Measurements from ENCODE around the gene SLC22A14.

The SLC22A14 gene, protein sequence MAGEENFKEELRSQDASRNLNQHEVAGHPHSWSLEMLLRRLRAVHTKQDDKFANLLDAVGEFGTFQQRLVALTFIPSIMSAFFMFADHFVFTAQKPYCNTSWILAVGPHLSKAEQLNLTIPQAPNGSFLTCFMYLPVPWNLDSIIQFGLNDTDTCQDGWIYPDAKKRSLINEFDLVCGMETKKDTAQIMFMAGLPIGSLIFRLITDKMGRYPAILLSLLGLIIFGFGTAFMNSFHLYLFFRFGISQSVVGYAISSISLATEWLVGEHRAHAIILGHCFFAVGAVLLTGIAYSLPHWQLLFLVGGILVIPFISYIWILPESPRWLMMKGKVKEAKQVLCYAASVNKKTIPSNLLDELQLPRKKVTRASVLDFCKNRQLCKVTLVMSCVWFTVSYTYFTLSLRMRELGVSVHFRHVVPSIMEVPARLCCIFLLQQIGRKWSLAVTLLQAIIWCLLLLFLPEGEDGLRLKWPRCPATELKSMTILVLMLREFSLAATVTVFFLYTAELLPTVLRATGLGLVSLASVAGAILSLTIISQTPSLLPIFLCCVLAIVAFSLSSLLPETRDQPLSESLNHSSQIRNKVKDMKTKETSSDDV

DNA sequence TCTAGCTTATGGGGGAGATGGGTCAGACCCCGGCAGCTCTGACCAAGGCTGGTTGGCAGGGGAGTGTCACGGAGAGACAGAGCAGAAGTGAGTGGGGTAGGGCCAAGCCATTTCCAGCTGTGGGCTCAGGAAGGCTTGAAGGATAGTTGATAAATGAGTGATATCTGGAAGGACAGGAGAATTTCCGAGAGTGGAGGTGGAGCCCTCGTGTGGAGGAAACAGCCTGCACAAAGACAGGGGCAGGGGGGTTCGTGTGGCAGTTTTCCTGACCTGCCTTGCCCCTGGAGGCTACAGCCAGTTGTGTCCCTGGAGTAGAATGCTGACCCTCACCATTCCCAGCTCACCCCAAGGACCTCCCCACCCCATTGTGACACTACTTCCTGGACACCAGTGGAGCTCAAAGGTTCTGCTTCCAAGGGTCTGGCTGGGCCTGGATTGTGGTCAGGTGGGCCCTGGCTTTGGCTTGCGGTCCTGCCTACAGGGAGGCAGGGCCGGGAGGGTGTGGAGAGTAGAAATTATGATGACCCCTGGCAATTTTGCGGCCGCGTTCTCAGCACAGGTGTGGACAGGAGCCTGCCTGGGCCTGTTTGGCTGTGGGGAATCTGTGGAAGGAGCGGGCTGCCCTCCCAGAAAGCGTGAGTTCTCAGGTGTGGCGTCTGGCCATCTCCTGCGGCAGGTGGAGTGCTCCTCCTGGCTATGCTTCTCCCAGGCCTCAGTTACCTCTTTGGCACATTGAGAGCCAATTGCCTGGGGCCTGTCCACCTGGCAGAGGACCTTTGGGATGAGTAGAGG is at the start of gene SLC22A14:
SLC22A14 (plus strand) TSS at position 400 of the 792 bp plus-strand sequence. CDS start 23,733 bp downstream, outside the sequence.
- no peak for TF ChIP-seq GATA2 (IDR thresholded peaks at IDR 0.05; ENCODE audit: low read depth, low read length)
- no peak for TF ChIP-seq GATA3 (IDR thresholded peaks at IDR 0.05; ENCODE audit: low read depth, low read length)

DNA sequence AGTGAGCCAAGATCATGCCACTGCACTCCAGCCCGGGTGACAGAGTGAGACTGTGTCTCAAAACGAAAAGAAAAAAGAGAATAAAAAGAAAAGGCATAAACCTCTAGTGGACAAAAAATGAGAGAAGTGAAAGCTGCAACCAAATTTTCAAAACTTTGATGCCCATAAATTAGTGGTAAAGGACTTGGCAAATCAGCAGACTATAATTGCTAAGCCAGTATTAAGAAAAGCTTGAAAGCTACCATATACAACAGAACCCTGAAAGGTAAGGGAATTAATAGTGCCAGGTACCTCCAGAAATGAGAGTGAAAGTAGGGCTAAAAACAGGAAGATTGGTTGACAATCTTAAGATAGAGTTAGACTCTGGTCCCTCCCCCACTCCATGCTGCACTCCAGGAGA is 49.4 kb upstream of the SLC22A14 start:
- TF ChIP-seq GATA3 (IDR thresholded peaks at IDR 0.05; ENCODE audit: low read depth, low read length), result no peak
- no peak for TF ChIP-seq GATA2 (IDR thresholded peaks at IDR 0.05; ENCODE audit: low read depth, low read length)

DNA sequence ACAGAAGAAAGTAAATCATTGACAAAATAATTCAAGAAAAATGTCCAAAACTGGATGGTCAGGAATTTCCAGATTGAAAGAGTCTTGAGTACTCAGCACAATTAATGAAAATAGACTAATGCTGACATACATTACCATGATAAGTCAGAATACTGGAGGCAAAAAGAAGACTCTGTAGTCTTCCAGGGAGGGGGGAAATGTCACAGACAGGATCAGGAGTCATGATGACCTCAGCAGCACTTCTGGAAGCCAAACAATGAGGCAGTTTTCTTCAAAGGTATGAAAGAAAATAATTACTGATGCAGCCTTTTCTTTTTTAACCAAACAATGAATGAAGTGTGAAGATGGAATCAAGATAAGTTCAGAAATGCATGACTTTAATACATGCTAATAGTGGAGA is 46.6 kb upstream of the SLC22A14 start:
- TF ChIP-seq GATA2 (IDR thresholded peaks at IDR 0.05; ENCODE audit: low read depth, low read length), result no peak
- no peak for TF ChIP-seq GATA3 (IDR thresholded peaks at IDR 0.05; ENCODE audit: low read depth, low read length)

DNA sequence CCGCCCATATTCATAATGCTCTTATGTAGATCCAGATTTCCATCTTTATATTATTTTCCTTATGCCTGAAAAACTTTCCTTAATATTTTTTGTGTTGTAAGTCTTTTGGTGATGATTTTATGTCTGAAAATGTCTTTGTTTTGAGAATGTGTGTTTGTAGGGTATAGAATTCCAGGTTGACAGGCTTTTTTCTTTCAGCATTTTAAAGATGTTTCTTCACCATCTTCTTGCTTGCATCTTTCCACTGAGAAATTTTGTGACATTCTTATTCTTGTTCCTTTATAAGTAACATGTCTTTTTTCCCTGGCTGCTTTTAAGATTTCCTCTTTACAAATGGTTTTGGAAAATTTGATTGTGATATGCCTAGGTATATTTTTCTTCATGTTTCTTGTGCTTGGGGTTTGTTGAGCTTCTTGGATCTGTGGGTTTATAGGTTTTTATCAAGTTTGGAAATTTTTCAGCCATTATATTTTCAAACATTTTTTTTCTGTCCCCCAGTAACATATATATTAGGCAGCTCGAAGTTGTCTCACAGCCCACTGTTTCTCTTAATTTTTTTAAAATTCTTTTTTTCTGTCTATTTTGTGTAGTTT is 43.6 kb upstream of the SLC22A14 start:
- TF ChIP-seq GATA2 (IDR thresholded peaks at IDR 0.05; ENCODE audit: low read depth, low read length) (no peak), GATA3 (IDR thresholded peaks at IDR 0.05; ENCODE audit: low read depth, low read length) (no peak)

DNA sequence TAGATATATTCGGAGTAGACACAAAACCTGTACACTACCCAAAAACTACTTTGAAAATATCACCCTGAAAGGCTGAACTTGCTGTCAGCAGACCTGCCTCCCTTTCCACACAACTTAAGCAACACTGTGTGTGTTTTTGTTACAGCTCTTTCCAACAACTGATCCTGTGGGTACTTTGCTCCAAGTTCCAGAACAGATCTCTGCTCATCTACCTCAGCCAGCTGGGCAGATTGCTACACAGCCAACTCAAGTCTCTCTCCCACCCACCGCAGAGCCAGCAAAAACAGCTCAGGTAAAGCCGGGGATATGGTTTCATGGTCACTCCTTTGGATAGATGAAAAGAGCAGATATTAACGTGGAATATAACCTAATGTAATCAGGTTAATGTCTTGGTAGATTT is 36.2 kb upstream of the SLC22A14 start:
- no peak for TF ChIP-seq GATA3 (IDR thresholded peaks at IDR 0.05; ENCODE audit: low read depth, low read length)
- TF ChIP-seq GATA2 (IDR thresholded peaks at IDR 0.05; ENCODE audit: low read depth, low read length), result no peak

DNA sequence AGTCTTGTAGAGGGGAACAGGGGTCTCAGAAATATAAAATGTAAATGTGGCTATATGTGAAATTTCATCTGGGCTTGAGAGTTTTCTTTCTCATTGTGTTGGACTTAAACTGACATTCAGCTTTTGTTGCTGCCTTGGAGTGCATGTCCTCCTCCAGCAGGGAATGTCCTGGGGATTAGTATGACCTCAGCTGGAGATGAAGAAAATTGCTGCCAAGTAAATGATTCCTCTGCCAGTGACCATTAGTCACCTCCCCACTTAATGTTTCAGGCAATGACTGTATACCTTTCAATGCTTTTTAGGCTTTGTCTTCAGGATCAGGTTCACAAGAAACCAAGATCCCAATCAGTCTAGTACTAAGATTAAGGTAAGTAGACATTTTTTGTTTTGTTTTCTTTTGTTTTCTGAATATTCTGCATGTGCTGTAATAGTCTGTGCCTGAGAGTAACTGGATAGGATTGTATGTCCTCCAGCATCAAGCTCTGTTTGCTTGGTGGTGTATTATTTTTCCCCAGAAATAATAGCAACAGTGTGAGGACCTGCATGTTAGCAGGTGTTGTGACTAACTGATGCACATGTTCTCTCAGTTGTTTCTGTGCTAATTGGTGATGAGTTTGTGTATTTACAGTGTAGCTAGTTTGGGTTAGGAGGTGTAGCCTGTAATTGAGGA is 34.6 kb upstream of the SLC22A14 start:
- TF ChIP-seq GATA3 (IDR thresholded peaks at IDR 0.05; ENCODE audit: low read depth, low read length), result no peak

DNA sequence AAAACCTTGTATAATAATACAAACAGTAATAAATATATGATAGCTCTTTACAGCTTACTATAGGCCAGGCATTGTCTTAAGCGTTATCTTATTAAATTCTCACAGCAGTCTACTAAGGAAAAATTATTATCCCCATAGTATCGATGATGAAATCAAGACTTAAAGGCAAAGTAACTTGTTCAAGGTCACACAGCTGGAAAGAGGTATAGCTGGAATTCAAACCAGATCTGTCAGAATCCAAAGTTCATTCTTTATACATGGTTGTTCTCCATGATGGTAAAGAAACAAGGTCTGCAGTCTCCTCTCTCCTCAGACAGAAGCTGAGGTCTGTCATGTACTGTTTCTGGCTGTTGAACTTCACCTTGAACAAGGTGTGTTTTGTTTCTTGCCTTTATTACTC is 31.9 kb upstream of the SLC22A14 start:
- TF ChIP-seq GATA2 (IDR thresholded peaks at IDR 0.05; ENCODE audit: low read depth, low read length) (no peak), GATA3 (IDR thresholded peaks at IDR 0.05; ENCODE audit: low read depth, low read length) (no peak)

DNA sequence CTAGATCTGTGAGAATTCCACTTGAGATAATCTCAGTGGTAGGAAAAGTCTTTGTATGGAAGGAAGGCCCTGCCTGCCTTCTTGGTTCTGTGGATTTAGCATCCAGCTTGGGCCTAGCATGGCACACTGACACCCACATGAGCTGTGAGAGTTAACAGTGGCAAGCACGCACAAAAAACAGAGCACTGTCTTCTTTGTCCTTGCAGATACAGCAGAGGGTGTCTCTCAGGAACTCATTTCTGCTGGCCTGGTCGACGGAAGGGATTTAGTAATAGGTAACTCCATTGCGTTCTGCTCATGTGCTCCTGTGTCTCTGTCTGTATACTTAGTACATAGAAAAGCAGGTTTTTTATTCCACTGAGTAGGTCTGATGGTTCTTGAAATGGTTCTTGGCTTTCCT is 30.9 kb upstream of the SLC22A14 start:
- TF ChIP-seq GATA3 (IDR thresholded peaks at IDR 0.05; ENCODE audit: low read depth, low read length) (no peak), GATA2 (IDR thresholded peaks at IDR 0.05; ENCODE audit: low read depth, low read length) (no peak)

DNA sequence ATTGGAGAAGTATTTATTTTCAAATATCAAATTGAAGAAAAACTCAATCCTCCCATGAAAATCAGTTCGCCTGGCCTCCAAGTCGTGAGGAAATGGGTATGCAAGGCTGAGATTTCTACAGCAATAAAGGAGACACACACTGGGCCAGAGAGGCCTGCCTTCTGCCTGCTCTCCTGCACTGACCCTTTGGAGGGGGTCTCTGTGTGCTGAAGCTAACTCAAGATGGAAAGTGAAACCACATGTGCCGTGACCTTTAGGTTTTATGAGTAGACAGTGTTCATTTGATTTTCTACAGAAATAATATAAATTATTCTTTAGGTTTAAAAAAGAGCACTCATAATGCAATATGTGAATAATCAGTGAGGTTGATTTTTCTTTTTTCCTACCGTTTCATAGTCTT is 28.4 kb upstream of the SLC22A14 start:
- TF ChIP-seq GATA2 (IDR thresholded peaks at IDR 0.05; ENCODE audit: low read depth, low read length) (no peak), GATA3 (IDR thresholded peaks at IDR 0.05; ENCODE audit: low read depth, low read length) (no peak)

DNA sequence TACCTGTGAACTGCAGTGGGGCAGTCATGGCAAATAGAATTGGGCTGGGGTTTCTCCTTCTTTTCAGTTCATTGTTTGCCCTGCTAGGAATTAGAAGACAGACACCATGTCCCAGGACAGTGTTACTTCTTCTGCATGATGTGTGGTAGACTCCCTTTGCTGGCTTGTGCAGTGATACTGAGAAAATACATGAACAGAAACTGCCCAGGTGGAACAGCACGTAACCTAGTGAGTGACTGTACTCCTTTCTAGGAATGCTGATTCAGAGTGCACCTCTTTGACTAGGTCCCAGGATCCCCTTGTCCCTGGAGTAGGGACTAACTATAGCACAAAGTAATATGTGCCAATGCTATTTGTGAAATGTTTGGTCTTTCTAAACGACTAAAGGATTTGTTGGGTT is 27.2 kb upstream of the SLC22A14 start:
- no peak for TF ChIP-seq GATA3 (IDR thresholded peaks at IDR 0.05; ENCODE audit: low read depth, low read length)
- TF ChIP-seq GATA2 (IDR thresholded peaks at IDR 0.05; ENCODE audit: low read depth, low read length), result no peak

DNA sequence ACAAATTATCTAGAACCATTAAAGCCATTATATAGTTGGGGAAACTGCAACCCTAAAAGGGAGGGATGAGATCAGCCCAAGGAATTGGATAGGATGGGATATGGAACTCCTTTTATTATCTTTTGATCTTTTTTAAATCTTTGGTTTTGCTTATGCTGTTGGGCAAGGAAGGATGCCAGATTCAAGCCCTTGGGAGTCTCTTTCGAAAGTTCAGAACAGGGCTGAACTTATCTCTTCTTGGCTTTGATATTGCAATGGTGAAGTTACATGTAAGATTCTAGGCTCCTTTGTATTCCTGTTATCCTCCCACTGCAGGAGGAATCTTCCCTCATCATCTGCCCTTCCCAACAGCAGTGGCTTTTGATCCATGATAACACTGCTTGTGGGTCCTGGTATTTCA is 26.5 kb upstream of the SLC22A14 start:
- TF ChIP-seq GATA3 (IDR thresholded peaks at IDR 0.05; ENCODE audit: low read depth, low read length) (no peak), GATA2 (IDR thresholded peaks at IDR 0.05; ENCODE audit: low read depth, low read length) (no peak)

DNA sequence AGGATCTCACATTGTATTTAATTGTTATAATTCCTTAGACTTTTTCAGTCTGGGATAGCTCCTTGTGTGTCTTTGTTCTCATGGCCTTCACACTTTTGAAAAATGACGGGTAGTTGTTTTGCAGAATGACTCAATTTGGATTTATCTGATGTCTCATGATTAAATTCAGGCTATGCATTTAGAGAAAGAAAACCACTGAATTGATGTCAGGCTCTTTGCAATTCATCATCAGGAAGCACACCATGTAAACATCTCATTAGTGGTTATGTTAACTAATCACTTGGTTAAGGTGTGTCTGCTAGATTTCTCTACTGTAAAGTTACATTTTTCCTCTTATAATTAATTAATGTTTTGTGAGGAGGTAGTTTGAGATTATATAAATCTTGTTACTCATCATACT is 24.5 kb upstream of the SLC22A14 start:
- no peak for TF ChIP-seq GATA3 (IDR thresholded peaks at IDR 0.05; ENCODE audit: low read depth, low read length)

DNA sequence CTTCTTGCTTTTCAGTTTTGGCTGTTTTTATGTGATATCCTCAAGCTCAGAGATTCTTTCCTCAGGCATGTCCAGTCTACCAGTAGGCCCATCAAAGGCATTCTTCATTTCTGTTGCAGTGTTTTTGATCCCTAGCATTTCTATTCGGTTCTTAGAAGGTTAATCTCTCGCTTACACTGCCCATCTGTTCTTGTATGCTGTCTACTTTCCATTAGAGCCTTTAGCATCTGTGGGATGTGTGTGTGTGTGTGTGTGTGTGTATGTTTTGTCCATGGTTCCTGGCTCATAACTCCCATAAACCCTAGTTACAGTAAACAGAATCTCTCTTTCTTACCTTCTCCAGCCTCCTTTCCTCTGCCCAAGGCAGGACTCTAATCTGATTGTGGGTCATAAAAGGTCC is 21.6 kb upstream of the SLC22A14 start:
- TF ChIP-seq GATA3 (IDR thresholded peaks at IDR 0.05; ENCODE audit: low read depth, low read length), result no peak
- TF ChIP-seq GATA2 (IDR thresholded peaks at IDR 0.05; ENCODE audit: low read depth, low read length), result no peak

DNA sequence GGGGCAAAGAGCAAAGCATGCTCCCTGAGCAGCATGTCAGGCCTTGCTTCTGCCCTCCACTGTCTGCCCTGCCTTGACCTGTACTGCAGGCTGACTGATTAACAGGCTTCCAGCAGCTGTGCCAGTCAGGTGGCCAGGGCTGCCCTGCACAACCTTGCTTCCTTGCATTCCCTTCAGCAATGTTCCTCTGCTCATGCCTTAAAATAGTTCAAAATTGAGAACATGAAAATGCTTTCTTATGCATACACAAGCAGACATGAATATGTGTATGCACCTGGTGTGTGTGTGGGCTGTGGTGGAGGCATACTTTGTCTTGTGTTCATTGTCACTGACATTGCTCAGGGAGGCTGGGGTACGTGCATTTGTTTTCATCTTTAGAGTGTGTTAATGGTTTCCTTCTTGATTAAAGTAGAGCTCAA is 17.7 kb upstream of the SLC22A14 start:
- no peak for TF ChIP-seq GATA2 (IDR thresholded peaks at IDR 0.05; ENCODE audit: low read depth, low read length)
- no peak for TF ChIP-seq GATA3 (IDR thresholded peaks at IDR 0.05; ENCODE audit: low read depth, low read length)
